Endothelial cell of umbilical vein (primary cell): Measurements from ENCODE around the gene PRXL2A. TPM values are rescaled to one million over a fixed set of nuclear protein-coding genes. Genes with fewer than 3 reads are reported as not detected.

ENCODE experiments used
- BruUV-seq: library from RNA; stranded (reverse); fragments of 400-500 nt; replicated peaks from 2 replicates; lab custom pipeline; 2021; lab: Mats Ljungman, UMichigan
- CTCF ChIA-PET: fragments of 300-600, 350-600 bp; sonication (Branson Sonifier 250); formaldehyde crosslinking; loops from one replicate; lab custom pipeline; 2021; ENCODE audit warnings: antibody characterized with exemption, inconsistent platforms; lab: Charles Lee
- POLR2A ChIA-PET: fragments of 300-600, 350-600 bp; sonication (Branson Sonifier 250); formaldehyde crosslinking; loops from one replicate; lab custom pipeline; 2021; ENCODE audit warnings: antibody characterized with exemption, inconsistent platforms; lab: Charles Lee
- DNase-seq: peaks from one replicate; pipeline ENCODE4 v3.0.0-alpha.2; 2011; ENCODE audit warnings: low read depth, low spot score
- FAIRE-seq: peaks from 2 replicates; lab custom pipeline; 2011; peaks lifted over from hg19 to GRCh38; lab: Jason Lieb, UNC
- H2AFZ ChIP-seq: 2 replicates; pipeline ENCODE4 v1.6.0; 2012; ENCODE audit warnings: low read depth, low read length, control low read depth, inconsistent platforms
- H3K27ac ChIP-seq: 2 replicates; pipeline ENCODE4 v1.5.1; 2011; ENCODE audit warnings: low read depth, mild to moderate bottlenecking, control low read depth, low read length, moderate library complexity; ENCODE audit not compliant: insufficient read depth
- H3K27me3 ChIP-seq, 2 experiments: 2 replicates each; pipeline versions ENCODE4 v1.6.0 to v1.6.1; 2011; ENCODE audit warnings: low read length in 2 of 2, mixed read lengths in 1 of 2; ENCODE audit not compliant: control insufficient read depth in 2 of 2, insufficient read depth in 2 of 2
- H3K36me3 ChIP-seq, 2 experiments: 2 replicates in 1 of 2; 3 replicates in 1 of 2; pipeline ENCODE4 v1.5.1; 2011; ENCODE audit warnings: low read length in 2 of 2, mild to moderate bottlenecking in 1 of 2, moderate library complexity in 1 of 2; ENCODE audit not compliant: control insufficient read depth in 2 of 2, insufficient read depth in 2 of 2; ENCODE audit errors: extremely low read depth in 1 of 2
- H3K4me1 ChIP-seq: 3 replicates; pipeline ENCODE4 v1.5.1; 2011; ENCODE audit warnings: mild to moderate bottlenecking, low read length; ENCODE audit not compliant: control insufficient read depth, insufficient read depth; ENCODE audit errors: extremely low read depth
- H3K4me2 ChIP-seq: 2 replicates; pipeline ENCODE4 v1.6.1; 2011; ENCODE audit warnings: low read length, control low read depth, mixed read lengths; ENCODE audit not compliant: insufficient read depth
- H3K4me3 ChIP-seq, 3 experiments: fragments of 200-600 bp in 1 of 3; sonication (generic), shearing (Covaris generic) in 1 of 3; replicated peaks in 1 of 3; 2 replicates each; pipeline ENCODE4 v1.5.1; 2011 to 2016; ENCODE audit warnings: control low read depth in 3 of 3, low read length in 3 of 3, mild to moderate bottlenecking in 2 of 3, inconsistent platforms in 1 of 3, low read depth in 1 of 3, moderate library complexity in 1 of 3; ENCODE audit not compliant: insufficient read depth in 1 of 3
- H3K79me2 ChIP-seq: 2 replicates; pipeline ENCODE4 v1.6.0; 2012; ENCODE audit warnings: low read length, inconsistent platforms; ENCODE audit not compliant: control insufficient read depth, insufficient read depth
- H3K9ac ChIP-seq: replicated peaks from 2 replicates; pipeline ENCODE3; 2011; ENCODE audit warnings: low read length, control low read depth; ENCODE audit not compliant: insufficient read depth; ENCODE audit errors: extremely low read depth
- H3K9me1 ChIP-seq: replicated peaks from 3 replicates; pipeline ENCODE4 v1.6.0; 2011; ENCODE audit warnings: mild to moderate bottlenecking, low read length; ENCODE audit not compliant: control insufficient read depth, insufficient read depth; ENCODE audit errors: extremely low read depth
- H3K9me3 ChIP-seq: replicated peaks from 2 replicates; pipeline ENCODE4 v1.5.1; 2012; ENCODE audit warnings: low read length, inconsistent platforms; ENCODE audit not compliant: control insufficient read depth, insufficient read depth
- H4K20me1 ChIP-seq: replicated peaks from 2 replicates; pipeline ENCODE3; 2011; ENCODE audit warnings: mild to moderate bottlenecking, low read length; ENCODE audit not compliant: control insufficient read depth, insufficient read depth; ENCODE audit errors: extremely low read depth
- EZH2 ChIP-seq: IDR thresholded peaks from 2 replicates; pipeline ENCODE4 v1.6.1; 2012; ENCODE audit warnings: borderline replicate concordance, low read depth, mild to moderate bottlenecking, moderate library complexity, low read length, inconsistent platforms; ENCODE audit not compliant: severe bottlenecking
- GATA2 ChIP-seq: IDR thresholded peaks from 2 replicates; pipeline ENCODE4 v1.7.0; 2011; ENCODE audit warnings: low read depth, mild to moderate bottlenecking, moderate library complexity, mixed read lengths, low read length; ENCODE audit not compliant: insufficient read length, insufficient read depth
- JUN ChIP-seq: IDR thresholded peaks from 2 replicates; pipeline ENCODE4 v1.6.1; 2011; ENCODE audit warnings: borderline replicate concordance, low read depth; ENCODE audit not compliant: insufficient read length, insufficient read depth
- MYC ChIP-seq: IDR thresholded peaks from one replicate; pipeline ENCODE4 v1.6.1; 2011; ENCODE audit warnings: mild to moderate bottlenecking, low read depth, low read length
- POLR2AphosphoS5 ChIP-seq: IDR thresholded peaks from 2 replicates; pipeline ENCODE4 v1.6.1; 2012; ENCODE audit warnings: low read depth, mild to moderate bottlenecking, control low read depth, low read length, moderate library complexity; ENCODE audit not compliant: insufficient read depth
- dilution Hi-C: fragments of 300-500 bp; cut with MboI; formaldehyde crosslinking; loops from one replicate; pipeline ENCODE4 v1.15.0; 2019; ENCODE audit warnings: low sequenced_read_pairs; ENCODE audit not compliant: extremely low pct_ligation_motif_present
- intact Hi-C: fragments of 100-400 bp; cut with micrococcal nuclease; formaldehyde crosslinking; loops from one replicate; pipeline ENCODE4 v1.10.0; 2022
- polyA plus RNA-seq, 4 experiments: library from polyadenylated mRNA; depleted of rRNA in 3 of 4; stranded (reverse) in 3 of 4; unstranded in 1 of 4; fragments of >200 nt; gene quantifications; 2 replicates each; pipeline versions ENCODE4 v1.2.1 to v1.2.3, GENCODE V29; 2011 to 2012; ENCODE audit warnings: missing spikeins in 1 of 4
- total RNA-seq: library from RNA; stranded (reverse); gene quantifications from 2 replicates; pipeline ENCODE4 v1.2.3, GENCODE V29; 2021
- TF ChIP-seq, protein P1 (sequence below), 2 donors: IDR thresholded peaks; 1 replicate in 1 of 2; 2 replicates in 1 of 2; pipeline ENCODE4 v1.5.1; 2011; ENCODE audit warnings: low read length in 2 of 2, mild to moderate bottlenecking in 2 of 2, moderate library complexity in 2 of 2, control low read depth in 1 of 2, inconsistent platforms in 1 of 2, low read depth in 1 of 2; ENCODE audit not compliant: insufficient read depth in 1 of 2; ENCODE audit errors: extremely low read depth in 1 of 2

Gene PRXL2A
- total and polyA plus RNA-seq, 2 donors (not counting 3 experiments of a cell fraction or from before 2014, with no cell fraction given): 113 to 321 TPM

DNA sequence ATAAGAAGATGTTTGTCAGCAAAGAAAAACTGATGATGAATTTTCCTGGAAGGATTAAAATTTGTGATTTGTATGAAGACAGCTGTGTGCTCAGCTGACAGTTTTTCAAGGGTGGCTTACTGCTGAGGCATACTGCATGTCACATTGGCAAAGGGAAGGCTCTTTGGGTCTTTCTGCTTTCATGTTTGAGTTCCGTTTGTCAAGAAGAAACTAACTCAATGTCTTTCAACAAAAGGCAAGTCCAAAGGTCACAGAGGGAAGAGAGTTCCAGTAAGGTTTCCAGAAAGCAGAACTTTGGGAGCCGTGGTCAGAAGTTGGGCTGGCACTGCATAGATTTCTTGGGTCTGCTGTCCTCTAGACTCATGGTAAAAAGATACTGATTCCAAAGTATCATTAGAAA is 34.8 kb upstream of the PRXL2A start:
- H3K9me1 ChIP-seq: no peaks in the 10 kb centered on the region
- no peak overlapping the region for H3K27ac ChIP-seq
- dilution Hi-C loops (no loop called here), intact Hi-C loops (no loop called here)
- H3K4me2 ChIP-seq: no peak overlapping the region
- H3K27me3 ChIP-seq: peaks cover 5 to 6% of the 10 kb centered on the region in 2 experiments
- no peaks in the 10 kb centered on the region for H4K20me1 ChIP-seq
- BruUV-seq: no TSS peak
- ChIA-PET CTCF (interaction anchor here (1.0 to 1.1 kb wide), 2 partner anchors 9 to 223 kb away, joined by 3 to 5 read pairs; no protein-coding TSS in a partner anchor), POLR2A (no interaction called here)
- H2AFZ ChIP-seq: no peak overlapping the region
- H3K9ac ChIP-seq: no peak overlapping the region
- no peaks in the 10 kb centered on the region for H3K4me1 ChIP-seq
- DNase-seq (no peak), FAIRE-seq (no peak)
- H3K36me3 ChIP-seq: no peaks in the 10 kb centered on the region
- TF ChIP-seq, protein P1, sequence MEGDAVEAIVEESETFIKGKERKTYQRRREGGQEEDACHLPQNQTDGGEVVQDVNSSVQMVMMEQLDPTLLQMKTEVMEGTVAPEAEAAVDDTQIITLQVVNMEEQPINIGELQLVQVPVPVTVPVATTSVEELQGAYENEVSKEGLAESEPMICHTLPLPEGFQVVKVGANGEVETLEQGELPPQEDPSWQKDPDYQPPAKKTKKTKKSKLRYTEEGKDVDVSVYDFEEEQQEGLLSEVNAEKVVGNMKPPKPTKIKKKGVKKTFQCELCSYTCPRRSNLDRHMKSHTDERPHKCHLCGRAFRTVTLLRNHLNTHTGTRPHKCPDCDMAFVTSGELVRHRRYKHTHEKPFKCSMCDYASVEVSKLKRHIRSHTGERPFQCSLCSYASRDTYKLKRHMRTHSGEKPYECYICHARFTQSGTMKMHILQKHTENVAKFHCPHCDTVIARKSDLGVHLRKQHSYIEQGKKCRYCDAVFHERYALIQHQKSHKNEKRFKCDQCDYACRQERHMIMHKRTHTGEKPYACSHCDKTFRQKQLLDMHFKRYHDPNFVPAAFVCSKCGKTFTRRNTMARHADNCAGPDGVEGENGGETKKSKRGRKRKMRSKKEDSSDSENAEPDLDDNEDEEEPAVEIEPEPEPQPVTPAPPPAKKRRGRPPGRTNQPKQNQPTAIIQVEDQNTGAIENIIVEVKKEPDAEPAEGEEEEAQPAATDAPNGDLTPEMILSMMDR (IDR thresholded peaks at IDR 0.05; ENCODE audit: extremely low read depth in 1 of 2, insufficient read depth in 1 of 2, low read depth in 1 of 2, low read length in 2 of 2): no peak
- TF ChIP-seq JUN: no peak
- TF ChIP-seq EZH2: no peak
- TF ChIP-seq POLR2AphosphoS5: no peak
- no peak for TF ChIP-seq MYC
- TF ChIP-seq GATA2: no peak
- no peak overlapping the region for H3K4me3 ChIP-seq
- no peaks in the 10 kb centered on the region for H3K79me2 ChIP-seq
- H3K9me3 ChIP-seq: no peaks in the 10 kb centered on the region
